CD4-positive, alpha-beta T cell treated with Interleukin-2 at 100 ng/mL for 4 hours (primary cell): ENCODE results near the gene NUB1.
A peak's percentile ranks its signal among the peaks of the same experiment; 100 is the strongest.

Experiments used
- DNase-seq: peaks from one replicate; pipeline ENCODE4 v3.0.0-alpha.2; 2020; ENCODE audit warnings: low spot score

NUB1 gene

GRCh38 chr7:151345576-151346469 lies 4.2 kb downstream of the NUB1 start:
- DNase-seq = no peak

- no peak for DNase-seq
These were observed 4.8 kb downstream of the NUB1 start for GRCh38 chr7:151346470-151346769.

GRCh38 chr7:151347200-151347599 lies 5.6 kb downstream of the NUB1 start:
- no peak for DNase-seq

- no peak for DNase-seq
These were observed 7.4 kb downstream of the NUB1 start for GRCh38 chr7:151348970-151349369.

GRCh38 chr7:151349507-151349853 lies 7.9 kb downstream of the NUB1 start:
- DNase-seq = no peak

- peak; percentile 38 for DNase-seq
These were observed 9.4 kb downstream of the NUB1 start for GRCh38 chr7:151351027-151351426.

GRCh38 chr7:151351967-151352366 lies 10.4 kb downstream of the NUB1 start:
- peak; percentile 66 for DNase-seq

GRCh38 chr7:151352512-151352911 lies 10.9 kb downstream of the NUB1 start:
- no peak for DNase-seq

GRCh38 chr7:151361193-151361959 lies 19.8 kb downstream of the NUB1 start:
- DNase-seq = no peak

- DNase-seq = no peak
These were observed 21.6 kb downstream of the NUB1 start for GRCh38 chr7:151363182-151363581.

GRCh38 chr7:151366166-151366879 lies 24.7 kb downstream of the NUB1 start:
- DNase-seq = no peak

GRCh38 chr7:151366880-151367222 lies 25.2 kb downstream of the NUB1 start:
- DNase-seq = no peak

- no peak for DNase-seq
These were observed 25.7 kb downstream of the NUB1 start for GRCh38 chr7:151367284-151367683.

GRCh38 chr7:151368136-151368571 lies 26.5 kb downstream of the NUB1 start:
- peak; percentile 84 for DNase-seq

GRCh38 chr7:151371266-151371665 lies 29.7 kb downstream of the NUB1 start:
- no peak for DNase-seq

GRCh38 chr7:151372612-151373265 lies 31.1 kb downstream of the NUB1 start:
- DNase-seq = no peak

GRCh38 chr7:151373599-151373998 lies 32.0 kb downstream of the NUB1 start:
- no peak for DNase-seq

GRCh38 chr7:151374139-151374538 lies 32.5 kb downstream of the NUB1 start:
- DNase-seq = no peak

GRCh38 chr7:151374726-151375125 lies 33.1 kb downstream of the NUB1 start:
- no peak for DNase-seq

- DNase-seq = no peak
These were observed 34.1 kb downstream of the NUB1 start for GRCh38 chr7:151375530-151376217.

GRCh38 chr7:151376218-151376902 lies 34.7 kb downstream of the NUB1 start:
- no peak for DNase-seq
